HG03558 (cell line): ENCODE data around the gene RILPL1.
"Not testable (repeated sequence)": the region's sequence is repeated elsewhere in the genome, so short reads cannot be mapped to it uniquely, and the experiment has no call there.

Experiments used
- ATAC-seq: cut with Tn5 transposase; IDR thresholded peaks from one replicate; pipeline ENCODE4 v1.9.1; 2021; ENCODE audit warnings: moderate number of reproducible peaks; ENCODE audit not compliant: unreplicated experiment; ENCODE audit errors: extremely low read depth

The RILPL1 gene, protein sequence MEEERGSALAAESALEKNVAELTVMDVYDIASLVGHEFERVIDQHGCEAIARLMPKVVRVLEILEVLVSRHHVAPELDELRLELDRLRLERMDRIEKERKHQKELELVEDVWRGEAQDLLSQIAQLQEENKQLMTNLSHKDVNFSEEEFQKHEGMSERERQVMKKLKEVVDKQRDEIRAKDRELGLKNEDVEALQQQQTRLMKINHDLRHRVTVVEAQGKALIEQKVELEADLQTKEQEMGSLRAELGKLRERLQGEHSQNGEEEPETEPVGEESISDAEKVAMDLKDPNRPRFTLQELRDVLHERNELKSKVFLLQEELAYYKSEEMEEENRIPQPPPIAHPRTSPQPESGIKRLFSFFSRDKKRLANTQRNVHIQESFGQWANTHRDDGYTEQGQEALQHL

DNA sequence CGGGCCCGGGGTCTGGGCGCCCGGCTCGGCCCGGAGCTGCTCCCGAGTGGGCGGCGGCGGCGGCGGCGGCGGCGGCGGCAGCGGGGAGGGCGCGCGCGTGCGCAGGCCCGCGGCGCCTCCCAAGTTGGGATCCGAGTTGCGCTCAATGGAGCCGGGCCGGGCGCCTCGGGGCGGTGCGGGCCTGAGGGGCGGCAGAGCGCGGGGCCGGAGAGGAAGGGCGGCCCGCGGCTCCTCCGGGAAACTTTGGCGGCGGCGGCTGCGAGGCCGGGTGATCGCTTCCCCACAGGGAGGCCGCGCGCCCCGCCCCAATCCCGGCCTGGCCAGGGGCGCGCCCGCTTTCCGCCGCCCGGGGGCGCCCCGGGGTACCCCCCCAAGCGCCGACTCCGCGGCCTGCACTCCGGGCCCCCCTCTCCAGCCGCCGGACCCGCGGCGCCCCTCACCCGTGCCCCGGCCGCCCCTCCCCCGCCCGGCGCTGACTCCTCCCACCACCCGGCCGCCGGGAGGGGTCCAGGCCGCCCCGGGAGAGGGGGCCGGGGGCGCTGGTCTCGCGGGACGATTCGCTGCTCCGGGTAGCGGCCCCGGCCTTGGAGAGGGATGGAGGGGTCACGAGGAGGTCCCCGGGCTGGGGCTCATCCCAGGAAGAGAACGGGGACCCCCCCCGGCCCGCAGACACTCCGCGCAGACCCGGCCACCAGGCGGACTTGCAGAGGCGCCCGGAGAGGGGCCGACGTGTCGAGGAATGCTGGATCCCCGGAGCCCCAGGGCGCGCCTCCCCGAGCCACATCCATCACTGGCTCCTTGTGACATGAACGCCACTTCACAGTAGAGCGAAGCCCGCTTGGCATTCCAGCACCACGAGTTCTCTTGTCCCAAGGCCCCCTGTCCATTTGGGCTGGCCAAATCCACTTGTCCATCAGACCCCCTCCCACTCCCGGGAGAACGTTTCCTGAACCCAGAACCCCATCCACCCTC is at the start of gene RILPL1:
Gene RILPL1, minus strand, starts transcription at position 48 of the 972 bp plus-strand sequence. CDS start 237 bp downstream, outside the sequence.
- no peak for ATAC-seq

DNA sequence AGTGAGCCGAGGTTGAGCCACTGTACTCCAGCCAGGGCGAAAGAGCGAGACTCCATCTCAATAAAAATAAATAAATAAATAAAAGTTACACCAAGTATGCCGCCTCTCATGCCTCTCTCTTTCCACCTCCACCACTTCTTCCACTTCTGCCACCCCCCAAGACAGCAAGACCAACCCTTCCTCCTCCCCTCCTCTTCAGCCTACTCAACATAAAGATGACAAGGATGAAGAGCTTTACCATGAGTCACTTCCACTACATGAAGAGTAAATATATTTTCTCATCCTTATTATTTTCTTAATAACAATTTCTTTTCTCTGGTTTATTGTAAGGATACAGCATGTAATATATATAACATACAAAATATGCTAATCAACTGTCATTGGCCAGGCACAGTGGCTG is 47.3 kb upstream of the RILPL1 start:
- no peak for ATAC-seq

DNA sequence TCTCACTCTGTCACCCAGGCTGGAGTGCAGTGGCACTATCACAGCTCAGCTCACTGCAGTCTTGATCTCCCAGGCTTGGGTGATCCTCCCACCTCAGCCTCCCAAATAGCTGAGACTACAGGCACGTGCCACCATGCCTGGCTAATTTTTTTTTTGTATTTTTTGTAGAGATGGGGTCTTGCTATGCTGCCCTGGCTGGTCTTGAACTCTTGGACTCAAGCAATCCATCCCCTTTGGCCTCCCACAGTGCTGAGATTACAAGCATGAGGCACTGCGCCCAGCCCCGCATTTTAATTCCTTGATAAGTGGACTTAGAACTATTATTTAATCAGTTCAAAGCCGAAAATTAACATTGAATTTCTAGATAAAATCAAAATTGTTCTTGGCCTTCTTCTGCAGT is 45.3 kb upstream of the RILPL1 start:
- not testable (repeated sequence) for ATAC-seq

DNA sequence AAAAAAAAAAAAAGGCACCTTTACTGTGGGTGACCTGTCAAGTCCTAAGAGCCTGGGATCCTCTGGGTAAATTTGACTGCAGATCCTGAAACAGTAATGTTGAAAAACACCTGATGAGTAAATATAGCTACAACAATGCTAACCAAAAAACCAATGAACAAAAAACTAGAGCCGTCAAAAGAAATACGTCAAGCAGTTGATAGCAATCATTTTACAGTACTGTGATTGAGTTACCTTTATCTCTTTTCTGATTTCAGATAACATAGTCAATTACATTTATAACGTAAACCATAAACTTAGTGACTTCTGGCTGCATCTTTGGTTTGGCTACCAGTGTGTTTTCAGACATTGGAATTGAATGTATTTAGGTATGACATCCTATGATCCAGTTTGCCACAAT is 44.7 kb upstream of the RILPL1 start:
- no peak for ATAC-seq

DNA sequence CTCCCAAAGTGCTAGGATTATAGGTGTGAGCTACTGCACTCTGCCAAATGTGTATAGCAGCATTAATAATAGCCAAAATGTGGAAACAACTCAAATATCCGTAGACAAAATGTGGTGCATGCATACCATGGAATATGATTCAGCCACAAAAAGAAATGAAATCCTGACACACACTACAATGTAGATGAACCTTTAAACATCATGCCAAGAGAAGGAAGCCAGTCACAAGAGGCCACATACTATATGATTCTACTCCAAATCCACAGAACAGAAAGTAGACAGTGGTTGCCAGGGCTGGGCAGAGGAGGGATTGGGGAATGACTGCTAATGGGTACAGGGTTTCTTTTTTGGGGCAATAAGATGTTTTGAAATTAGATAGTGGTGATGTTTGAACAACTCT is 43.1 kb upstream of the RILPL1 start:
- no peak for ATAC-seq

DNA sequence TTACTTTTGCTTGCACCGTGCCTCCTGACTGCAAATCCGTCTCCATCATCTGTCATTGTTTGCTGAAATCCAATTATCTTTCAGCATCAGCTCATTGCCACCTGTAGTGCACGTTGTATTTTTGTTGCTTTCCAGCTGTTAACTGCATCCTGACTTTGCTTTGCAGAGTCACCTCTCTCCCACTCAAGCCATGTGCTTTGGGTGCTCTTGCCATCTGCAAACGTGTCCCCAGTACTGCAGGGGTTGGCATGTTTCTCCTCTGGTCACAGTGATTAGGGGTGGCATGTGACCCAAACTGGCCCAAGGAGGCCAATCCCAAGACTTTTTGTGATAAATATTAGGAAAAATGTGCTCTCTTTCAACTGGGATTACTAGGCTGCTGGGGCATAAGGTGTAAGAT is 40.4 kb upstream of the RILPL1 start:
- no peak for ATAC-seq

DNA sequence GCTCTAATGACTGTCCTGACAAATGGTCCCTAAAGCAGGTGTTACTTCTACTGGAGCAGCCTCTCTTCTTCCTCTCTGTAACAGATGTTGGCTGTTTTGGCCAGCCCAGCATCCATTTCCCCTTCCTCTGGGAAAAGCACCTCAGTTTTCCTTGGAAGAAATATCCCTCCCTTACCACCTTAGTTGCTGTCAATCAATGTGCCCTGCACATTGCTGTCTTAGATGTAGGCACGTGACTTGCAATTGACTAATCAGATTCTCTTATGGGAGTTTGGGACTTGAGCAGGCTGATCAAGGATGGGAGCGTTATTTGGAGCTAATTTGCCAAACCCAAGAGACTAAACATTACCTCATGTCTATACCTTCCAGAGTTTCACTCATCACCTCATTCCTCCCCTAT is 38.9 kb upstream of the RILPL1 start:
- ATAC-seq = no peak

DNA sequence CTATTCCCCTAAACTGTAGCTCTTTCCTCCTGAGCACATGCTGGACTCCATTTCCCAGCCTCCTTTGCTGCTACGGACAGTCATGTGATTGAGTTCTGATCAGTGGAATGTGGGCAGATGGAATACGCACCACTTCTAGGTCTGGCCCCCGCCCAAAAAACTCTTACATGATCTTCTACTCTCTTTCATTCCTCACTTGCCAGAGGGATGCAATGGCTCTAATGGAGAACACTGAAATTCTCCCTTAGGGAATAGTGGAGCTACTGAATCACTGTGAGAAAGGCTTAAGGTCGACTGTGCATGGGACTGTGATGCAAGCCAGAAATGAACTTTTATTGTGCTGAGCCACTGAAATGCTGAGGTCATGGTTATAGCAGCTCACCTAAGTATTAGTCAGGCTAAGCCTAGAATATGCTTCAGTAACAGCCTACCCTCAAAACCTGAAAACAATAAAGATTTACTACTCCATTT is 37.9 kb upstream of the RILPL1 start:
- ATAC-seq = no peak

DNA sequence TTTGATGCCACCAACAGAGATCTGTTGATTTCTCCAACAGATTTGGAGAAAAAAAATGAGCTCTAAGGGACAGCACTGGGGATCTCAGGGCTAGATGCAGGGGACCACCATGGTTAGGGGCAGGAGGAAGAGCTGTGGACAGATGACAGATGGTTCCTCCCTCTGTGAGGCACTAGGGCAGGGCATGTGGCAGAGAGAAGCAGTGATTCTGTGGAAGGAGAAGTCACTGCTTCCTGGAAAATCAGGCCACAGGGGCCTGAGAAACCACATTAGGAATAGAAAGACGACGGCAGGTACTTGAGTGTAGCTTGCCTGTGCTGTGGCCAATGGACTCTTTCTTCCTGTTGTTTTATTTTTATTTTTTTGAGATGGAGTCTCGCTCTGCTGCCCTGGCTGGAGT is 25.9 kb upstream of the RILPL1 start:
- ATAC-seq = no peak

DNA sequence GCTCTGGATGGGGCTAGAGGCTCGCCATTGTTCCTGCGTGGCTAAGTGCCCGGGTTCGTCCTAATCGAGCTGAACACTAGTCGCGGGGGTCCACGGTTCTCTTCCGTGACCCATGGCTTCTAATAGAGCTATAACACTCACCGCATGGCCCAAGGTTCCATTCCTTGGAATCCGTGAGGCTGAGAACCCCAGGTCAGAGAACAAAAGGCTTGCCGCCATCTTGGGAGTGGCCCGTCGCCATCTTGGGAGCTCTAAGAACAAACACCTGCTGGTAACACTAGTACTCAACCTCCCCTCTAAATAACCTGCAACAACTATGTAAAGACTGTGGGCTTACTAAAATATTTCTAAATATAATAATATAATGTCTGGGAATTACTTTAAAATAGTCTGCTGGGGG is 25.0 kb upstream of the RILPL1 start:
- not testable (repeated sequence) for ATAC-seq

DNA sequence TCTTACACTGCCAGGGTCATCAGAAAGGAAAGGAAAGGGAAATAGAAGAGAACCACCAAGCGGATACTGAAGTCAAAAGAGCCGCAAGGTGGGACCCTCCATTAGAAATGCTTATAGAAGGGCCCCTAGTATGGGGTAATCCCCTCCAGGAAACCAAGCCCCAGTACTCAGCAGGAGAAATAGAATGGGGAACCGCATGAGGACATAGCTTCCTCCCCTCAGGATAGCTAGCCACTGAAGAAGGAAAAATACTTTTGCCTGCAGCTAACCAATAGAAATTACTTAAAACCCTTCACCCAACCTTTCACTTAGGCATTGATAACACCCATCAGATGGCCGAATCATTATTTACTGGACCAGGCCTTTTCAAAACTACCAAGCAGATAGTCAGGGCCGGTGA is 21.3 kb upstream of the RILPL1 start:
- not testable (repeated sequence) for ATAC-seq

DNA sequence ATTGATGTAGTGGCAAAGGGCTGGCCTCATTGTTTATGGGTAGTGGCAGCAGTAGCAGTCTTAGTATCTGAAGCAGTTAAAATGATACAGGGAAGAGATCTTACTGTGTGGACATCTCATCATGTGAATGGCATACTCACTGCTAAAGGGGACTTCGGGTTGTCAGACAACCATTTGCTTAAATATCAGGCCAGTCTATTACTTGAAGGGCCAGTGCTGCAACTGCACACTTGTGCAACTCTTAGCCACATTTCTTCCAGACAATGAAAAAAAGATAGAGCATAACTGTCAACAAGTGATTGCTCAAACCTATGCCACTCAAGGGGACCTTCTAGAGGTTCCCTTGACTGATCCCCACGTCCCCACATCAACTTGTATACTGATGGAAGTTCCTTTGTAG is 20.6 kb upstream of the RILPL1 start:
- not testable (repeated sequence) for ATAC-seq

DNA sequence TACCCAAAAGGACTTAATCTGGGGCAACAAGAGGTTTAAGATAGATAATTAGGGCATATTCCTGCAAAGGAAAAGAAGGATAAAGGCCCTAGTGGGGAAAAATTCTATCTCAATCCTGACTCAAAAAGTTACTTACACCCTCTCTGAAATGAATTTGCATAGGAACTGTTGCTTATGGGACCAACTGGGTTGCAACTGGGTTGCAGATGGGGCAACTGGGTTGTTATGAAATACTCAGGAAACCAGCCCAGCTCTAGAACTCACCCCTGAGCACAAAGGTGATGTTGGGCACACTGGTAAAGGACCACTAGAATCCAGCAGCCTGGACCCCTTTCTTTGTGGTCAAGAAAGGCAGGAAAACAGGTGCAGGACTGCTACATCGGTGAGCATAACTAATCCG is 17.2 kb upstream of the RILPL1 start:
- no peak for ATAC-seq

DNA sequence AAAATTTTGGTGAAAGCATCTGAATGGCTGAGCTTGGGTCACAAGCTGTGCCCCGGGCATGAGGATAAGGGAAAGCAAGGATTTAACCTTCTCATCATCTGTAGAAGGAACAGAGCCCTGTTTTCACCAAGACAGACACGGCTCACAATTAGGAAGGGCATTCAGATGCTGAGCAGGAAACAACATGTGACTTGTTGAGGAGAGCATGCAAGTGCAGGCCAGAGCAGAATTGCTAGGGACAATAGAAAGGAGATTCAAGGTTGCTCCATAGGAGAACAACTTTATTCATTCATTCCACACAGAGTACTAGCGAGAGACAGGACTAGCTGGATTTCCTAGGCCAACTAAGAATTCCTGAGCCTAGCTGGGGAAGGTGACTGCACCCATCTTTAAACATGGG is 14.6 kb upstream of the RILPL1 start:
- no peak for ATAC-seq

DNA sequence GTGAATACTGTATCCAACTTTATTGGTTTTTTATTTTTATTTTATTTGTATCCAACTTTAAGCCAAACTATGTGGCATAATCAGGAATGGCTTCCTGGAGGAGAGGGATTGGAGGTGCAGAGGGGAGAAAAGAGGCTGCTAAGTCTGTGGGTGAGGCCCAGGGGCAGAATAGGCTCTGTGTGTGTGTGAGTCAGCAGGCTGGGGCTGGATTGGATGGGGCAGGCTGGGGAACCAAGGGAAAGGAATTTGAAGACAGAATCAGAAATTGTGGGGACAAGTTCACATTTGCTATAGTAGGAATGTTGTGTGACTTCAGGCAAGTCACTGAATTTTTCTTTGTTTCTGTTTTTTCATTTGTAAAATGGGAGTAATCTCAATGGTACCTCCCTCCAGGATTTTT is 12.8 kb upstream of the RILPL1 start:
- no peak for ATAC-seq

DNA sequence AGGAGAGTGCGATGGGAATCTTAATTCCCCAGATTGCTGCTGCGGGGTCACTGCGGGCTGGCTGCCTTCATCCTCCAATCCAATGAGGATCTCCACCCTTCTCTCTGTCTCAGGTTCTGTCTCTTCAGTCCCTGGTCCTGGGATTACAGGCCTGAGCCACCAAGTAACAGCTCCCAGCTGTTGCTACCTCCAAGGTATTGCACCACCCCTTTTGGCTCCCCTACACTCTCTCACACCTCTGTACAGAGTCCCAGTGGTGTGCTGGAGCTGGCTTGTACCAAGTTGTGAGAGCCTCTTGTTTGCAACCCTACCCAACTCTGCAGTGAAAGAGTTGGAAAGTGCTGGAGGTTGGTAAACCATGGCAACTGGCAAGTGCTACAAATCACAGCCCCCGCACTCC is 10.0 kb upstream of the RILPL1 start:
- ATAC-seq = no peak

DNA sequence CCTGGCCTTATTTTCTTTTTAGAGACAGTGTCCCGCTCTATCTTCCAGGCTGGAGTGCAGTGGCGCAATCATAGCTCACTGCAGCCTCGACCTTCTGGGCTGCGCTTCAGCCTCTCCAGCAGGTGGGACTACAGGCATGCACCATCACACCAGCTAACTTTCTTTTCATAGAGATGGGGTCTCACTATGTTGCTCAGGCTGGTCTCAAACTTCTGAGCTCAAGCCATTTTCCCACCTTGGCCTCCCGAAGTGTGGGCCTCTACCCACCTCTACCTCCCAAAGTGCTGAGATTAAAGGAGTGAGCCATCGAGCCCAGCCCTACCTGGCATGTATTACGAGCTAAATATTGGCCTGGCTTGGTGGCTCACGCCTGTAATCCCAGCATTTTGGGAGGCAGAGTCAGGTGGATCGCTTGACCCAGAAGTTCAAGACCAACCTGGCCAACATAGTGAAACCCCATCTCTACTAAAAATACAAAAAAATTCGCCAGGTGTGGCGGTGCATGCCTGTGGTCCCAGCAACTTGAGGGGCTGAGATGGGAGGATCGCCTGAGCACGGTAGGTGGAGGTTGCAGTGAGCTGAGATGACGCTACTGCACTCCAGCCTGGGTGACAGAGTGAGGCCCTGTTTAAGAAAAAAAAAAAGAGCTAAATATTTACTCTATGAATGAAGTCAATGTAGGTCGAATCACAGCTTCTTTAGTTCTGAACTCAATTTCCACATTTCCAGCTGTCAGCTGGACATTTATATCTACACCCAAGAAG is 7.6 kb upstream of the RILPL1 start:
- ATAC-seq = no peak

DNA sequence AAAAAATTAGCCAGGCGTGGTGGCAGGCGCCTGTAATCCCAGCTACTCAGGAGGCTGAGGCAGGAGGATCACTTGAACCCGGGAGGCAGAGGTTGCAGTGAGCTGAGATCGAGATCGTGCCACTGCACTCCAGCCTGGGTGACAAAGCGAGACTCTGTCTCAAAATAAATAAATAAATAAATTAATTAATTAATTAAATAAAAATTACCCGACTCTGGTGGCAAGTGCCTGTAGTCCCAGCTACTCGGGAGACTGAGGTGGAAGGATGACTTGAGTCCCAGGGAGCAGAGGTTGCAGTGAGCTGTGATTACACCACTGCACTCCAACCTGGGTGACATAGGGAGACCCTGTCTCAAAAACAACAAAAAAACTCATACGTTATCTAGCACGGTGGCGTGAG is 2.4 kb upstream of the RILPL1 start:
- ATAC-seq = not testable (repeated sequence)

DNA sequence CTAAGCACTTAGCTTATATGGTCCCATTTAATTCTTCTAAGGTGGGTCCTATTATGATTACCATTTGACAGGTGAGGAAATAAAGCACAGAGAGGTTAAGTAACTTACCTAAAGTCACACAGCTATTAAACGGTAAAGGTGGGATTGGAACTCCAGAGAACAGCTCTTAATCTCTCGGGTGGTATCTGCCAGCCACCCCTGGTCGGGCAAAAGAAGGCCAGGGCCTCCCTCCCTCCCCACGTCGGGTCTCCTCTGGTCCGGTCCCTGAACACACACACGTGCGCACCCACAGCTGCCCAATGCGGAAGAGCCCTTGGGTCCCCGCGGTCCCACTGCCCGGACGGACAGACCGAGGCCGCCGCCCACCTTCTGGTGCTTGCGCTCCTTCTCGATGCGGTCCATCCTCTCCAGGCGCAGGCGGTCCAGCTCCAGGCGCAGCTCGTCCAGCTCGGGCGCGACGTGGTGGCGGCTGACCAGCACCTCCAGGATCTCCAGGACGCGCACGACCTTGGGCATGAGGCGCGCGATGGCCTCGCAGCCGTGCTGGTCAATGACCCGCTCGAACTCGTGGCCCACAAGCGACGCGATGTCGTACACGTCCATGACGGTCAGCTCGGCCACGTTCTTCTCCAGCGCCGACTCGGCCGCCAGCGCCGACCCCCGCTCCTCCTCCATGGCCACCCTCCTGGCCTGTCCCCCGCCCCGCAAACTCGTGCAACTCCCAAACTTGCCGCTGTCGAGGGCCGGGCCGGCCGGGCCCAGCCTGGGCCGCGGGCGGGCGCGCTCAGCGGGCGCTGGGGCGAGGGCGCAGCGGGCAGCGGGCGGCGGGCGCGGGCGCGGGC is 490 bp downstream of the RILPL1 start:
- no peak for ATAC-seq

DNA sequence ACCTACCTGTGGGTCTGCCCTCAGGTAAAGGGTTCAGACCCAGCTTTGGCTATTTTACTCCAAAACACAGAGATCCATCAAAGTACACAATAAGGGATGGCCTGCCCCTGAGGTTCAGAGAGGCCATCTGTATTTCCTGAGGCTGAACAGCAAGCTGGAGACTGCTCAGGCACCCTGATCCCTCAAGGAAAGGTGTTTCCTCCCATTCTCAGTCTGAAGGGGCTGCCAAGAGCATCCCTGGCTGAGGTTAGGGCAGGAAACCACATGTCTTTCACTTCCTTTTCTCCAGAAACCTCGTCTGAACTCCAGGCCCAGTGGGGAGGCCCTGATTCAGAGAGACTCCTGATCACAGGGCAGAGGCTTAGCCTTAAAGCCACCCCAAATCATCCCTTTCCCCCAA is 1.5 kb downstream of the RILPL1 start:
- ATAC-seq = no peak
